Fibroblast of mammary gland (primary cell): ENCODE measurements around the gene BCL11A.

Experiments used
- DNase-seq: peaks from one replicate; pipeline ENCODE4 v3.0.0-alpha.2; 2010; ENCODE audit warnings: low read depth
- H3K4me3 ChIP-seq: 2 replicates; pipeline ENCODE4 v1.5.1; 2011; ENCODE audit warnings: low read depth, mild to moderate bottlenecking, low read length, moderate library complexity; ENCODE audit not compliant: control insufficient read depth
- CTCF ChIP-seq: conservative IDR thresholded peaks from 2 replicates; pipeline ENCODE4 v1.5.1; 2011; ENCODE audit warnings: low read depth, low read length, inconsistent platforms; ENCODE audit not compliant: control insufficient read depth, insufficient read depth

The BCL11A gene

GRCh38 chr2:60513191-60513590, 40.3 kb downstream of the BCL11A start:
- TF ChIP-seq CTCF = no peak
- DNase-seq = no peak
- no peak overlapping the region for H3K4me3 ChIP-seq

GRCh38 chr2:60512641-60513040, 40.8 kb downstream of the BCL11A start:
- no peak for DNase-seq

GRCh38 chr2:60512062-60512622, 41.3 kb downstream of the BCL11A start:
- TF ChIP-seq CTCF = no peak
- H3K4me3 ChIP-seq = no peak overlapping the region
- DNase-seq = no peak

More at GRCh38 chr2:60512641-60513040, 40.8 kb downstream of the BCL11A start:
- no peak for TF ChIP-seq CTCF
- H3K4me3 ChIP-seq = no peak overlapping the region

- DNase-seq = no peak
- TF ChIP-seq CTCF = no peak
- H3K4me3 ChIP-seq = no peak overlapping the region
Measured at GRCh38 chr2:60510713-60511112, 42.7 kb downstream of the BCL11A start.

GRCh38 chr2:60509066-60509465, 44.4 kb downstream of the BCL11A start:
- DNase-seq = no peak
- no peak overlapping the region for H3K4me3 ChIP-seq
- no peak for TF ChIP-seq CTCF

GRCh38 chr2:60508339-60508917, 45.0 kb downstream of the BCL11A start:
- no peak for TF ChIP-seq CTCF
- H3K4me3 ChIP-seq = no peak overlapping the region

GRCh38 chr2:60507211-60507965, 46.1 kb downstream of the BCL11A start:
- no peak for DNase-seq
- H3K4me3 ChIP-seq = no peak overlapping the region
- TF ChIP-seq CTCF = no peak

More at GRCh38 chr2:60508339-60508917, 45.0 kb downstream of the BCL11A start:
- DNase-seq = no peak
